Nephron progenitor cell (in vitro differentiated cells): ENCODE results near the gene TSC22D3.

Experiments used
- DNase-seq: peaks from one replicate; pipeline ENCODE4 v3.0.0; 2021
- H3K27ac Mint-ChIP-seq: 2 replicates; pipeline ENCODE4 v1.8.0; 2021; ENCODE audit warnings: mild to moderate bottlenecking, moderate library complexity, mixed read lengths
- H3K27me3 Mint-ChIP-seq: 2 replicates; pipeline ENCODE4 v1.8.0; 2021; ENCODE audit warnings: mild to moderate bottlenecking, low read depth, mixed read lengths; ENCODE audit not compliant: poor library complexity
- H3K36me3 Mint-ChIP-seq: 2 replicates; pipeline ENCODE4 v1.8.0; 2021; ENCODE audit warnings: low read depth, mixed read lengths
- H3K4me1 Mint-ChIP-seq: 2 replicates; pipeline ENCODE4 v1.8.0; 2021; ENCODE audit warnings: mixed read lengths
- H3K4me3 Mint-ChIP-seq: 2 replicates; pipeline ENCODE4 v1.8.0; 2021; ENCODE audit warnings: mild to moderate bottlenecking, moderate library complexity, mixed read lengths
- H3K9me3 Mint-ChIP-seq: 2 replicates; pipeline ENCODE4 v1.8.0; 2021; ENCODE audit warnings: mild to moderate bottlenecking, moderate library complexity, mixed read lengths
- TF ChIP-seq, protein P1 (sequence below): fragments of 200-600 bp; sonication (generic); IDR thresholded peaks from 2 replicates; pipeline ENCODE4 v1.5.0; 2021; ENCODE audit warnings: antibody characterized with exemption

Gene TSC22D3

DNA sequence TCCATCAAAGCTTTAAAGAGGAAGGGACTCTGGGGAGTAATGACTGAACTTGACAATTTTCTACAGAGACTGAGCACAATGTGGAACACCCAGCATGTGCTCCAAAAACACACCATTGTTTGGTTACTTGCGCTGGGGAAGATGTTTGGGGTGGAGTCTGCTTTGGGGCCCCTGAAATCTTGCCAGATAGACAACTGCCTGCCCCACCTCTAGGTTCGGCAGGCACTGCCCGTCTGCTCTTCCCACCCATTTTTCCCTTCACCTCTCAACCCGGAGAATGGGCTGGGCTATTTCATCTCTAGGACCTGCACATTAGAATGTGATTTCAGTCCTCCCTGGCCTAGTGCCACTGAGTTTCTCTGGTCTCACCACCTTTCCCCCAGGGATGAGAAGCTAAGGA, 41.9 kb downstream of the TSC22D3 start:
- peaks cover 50% of the 10 kb centered on the region for H3K9me3 Mint-ChIP-seq
- DNase-seq = no peak
- TF ChIP-seq, protein P1, sequence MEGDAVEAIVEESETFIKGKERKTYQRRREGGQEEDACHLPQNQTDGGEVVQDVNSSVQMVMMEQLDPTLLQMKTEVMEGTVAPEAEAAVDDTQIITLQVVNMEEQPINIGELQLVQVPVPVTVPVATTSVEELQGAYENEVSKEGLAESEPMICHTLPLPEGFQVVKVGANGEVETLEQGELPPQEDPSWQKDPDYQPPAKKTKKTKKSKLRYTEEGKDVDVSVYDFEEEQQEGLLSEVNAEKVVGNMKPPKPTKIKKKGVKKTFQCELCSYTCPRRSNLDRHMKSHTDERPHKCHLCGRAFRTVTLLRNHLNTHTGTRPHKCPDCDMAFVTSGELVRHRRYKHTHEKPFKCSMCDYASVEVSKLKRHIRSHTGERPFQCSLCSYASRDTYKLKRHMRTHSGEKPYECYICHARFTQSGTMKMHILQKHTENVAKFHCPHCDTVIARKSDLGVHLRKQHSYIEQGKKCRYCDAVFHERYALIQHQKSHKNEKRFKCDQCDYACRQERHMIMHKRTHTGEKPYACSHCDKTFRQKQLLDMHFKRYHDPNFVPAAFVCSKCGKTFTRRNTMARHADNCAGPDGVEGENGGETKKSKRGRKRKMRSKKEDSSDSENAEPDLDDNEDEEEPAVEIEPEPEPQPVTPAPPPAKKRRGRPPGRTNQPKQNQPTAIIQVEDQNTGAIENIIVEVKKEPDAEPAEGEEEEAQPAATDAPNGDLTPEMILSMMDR = no peak
- no peak overlapping the region for H3K4me3 Mint-ChIP-seq
- H3K36me3 Mint-ChIP-seq = no peaks in the 10 kb centered on the region
- no peaks in the 10 kb centered on the region for H3K27me3 Mint-ChIP-seq
- H3K27ac Mint-ChIP-seq = no peak overlapping the region
- H3K4me1 Mint-ChIP-seq = peaks cover 64% of the 10 kb centered on the region

DNA sequence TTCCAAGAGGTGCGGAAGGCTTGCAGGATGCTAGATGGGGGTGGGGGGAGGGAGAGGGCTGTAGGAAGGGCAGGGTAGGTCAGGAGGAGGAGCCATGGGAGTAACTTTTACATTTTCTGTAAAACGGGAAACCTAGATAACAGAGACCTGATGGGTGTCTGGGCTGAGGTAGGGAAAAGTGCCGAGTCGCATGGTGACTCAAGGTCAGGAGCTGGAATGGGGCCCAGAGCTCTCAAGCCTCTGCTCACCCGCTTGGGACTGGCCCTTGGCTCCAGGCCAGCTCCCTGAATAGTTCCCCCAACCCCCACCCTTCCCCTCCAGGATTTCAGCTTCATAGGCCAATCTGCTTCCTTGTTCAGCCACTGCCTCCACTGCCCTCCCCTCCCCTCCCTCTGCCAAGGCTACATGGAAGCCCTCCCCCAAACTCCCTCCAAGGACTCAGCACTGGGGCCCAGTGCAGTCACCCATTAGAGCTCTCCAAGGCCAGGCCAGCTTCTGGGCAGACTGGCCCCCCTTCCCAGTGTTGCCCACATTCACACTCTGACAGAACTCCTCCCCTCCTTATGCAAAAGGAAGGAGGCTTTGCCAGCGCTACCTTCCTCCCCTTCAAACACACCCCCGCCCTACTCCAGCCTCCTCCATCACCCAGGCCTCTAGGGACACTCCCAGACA, 43.6 kb downstream of the TSC22D3 start:
- no peak overlapping the region for H3K27ac Mint-ChIP-seq
- TF ChIP-seq, protein P1 = no peak
- H3K4me3 Mint-ChIP-seq = no peak overlapping the region
- no peaks in the 10 kb centered on the region for H3K36me3 Mint-ChIP-seq
- DNase-seq = peak; percentile 39
- peaks cover 48% of the 10 kb centered on the region for H3K9me3 Mint-ChIP-seq
- no peaks in the 10 kb centered on the region for H3K27me3 Mint-ChIP-seq
- peaks cover 66% of the 10 kb centered on the region for H3K4me1 Mint-ChIP-seq

DNA sequence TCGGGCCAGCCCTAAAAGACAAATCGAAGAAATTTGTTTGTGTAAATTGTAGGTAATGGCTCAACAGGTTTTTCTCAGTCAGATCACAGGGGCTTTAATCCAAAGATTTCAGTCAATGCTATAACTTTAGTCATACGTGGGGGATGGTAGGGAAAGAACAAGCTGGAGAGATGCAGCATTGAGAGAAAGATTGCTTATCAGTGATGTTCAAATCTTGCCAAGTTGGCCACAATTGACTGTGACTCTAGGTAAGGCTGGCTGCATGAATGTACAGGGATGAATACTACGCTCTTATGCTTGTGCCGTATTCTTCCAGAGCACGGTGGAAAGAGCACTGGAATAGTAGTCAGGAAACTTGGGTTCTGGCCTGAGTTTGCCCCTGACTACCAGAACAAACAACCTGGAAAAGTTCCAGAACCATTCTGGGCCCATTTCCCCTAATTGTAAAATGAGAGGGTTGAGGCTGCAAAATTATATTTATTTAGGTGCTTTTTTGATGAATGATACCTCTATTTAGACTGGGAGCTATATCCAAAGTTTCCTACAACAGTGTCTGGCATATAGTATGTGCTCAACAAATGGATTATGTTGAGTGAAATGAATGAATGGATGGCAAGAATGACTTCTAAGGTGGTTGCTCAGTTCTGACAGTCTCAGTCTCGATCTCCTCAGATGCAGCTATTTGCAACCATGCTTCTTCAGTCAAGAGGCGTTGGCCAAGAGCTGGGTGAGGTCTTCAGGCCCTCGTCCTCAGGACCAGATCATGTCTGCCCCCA, 44.4 kb downstream of the TSC22D3 start:
- H3K27me3 Mint-ChIP-seq = no peaks in the 10 kb centered on the region
- H3K9me3 Mint-ChIP-seq = peaks cover 43% of the 10 kb centered on the region
- H3K4me1 Mint-ChIP-seq = peaks cover 67% of the 10 kb centered on the region
- no peak overlapping the region for H3K4me3 Mint-ChIP-seq
- DNase-seq = no peak
- TF ChIP-seq, protein P1 = no peak
- no peak overlapping the region for H3K27ac Mint-ChIP-seq
- H3K36me3 Mint-ChIP-seq = no peaks in the 10 kb centered on the region

DNA sequence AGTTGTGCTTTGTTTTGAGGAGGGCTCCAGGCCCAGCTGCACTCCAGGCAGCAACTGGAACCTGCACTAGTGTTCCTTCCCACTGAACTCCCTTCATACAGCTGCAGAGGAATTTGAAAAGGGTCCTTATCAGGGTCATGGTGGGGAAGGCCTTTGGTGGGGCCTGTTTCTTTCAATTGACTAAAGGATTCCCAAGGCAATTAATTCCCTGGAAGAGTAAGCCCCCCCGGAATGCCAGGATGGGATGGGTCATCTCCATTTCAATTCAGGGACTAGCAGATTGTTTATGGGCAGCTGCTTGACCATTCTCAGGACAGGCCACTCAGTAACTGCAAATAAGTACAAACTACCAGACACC, 45.3 kb downstream of the TSC22D3 start:
- Mint-ChIP-seq H3K4me3 (no peak overlapping the region), H3K36me3 (no peaks in the 10 kb centered on the region), H3K27ac (peak overlapping the region; percentile 78), H3K4me1 (peaks cover 76% of the 10 kb centered on the region), H3K27me3 (no peaks in the 10 kb centered on the region), H3K9me3 (peaks cover 38% of the 10 kb centered on the region)
- no peak for DNase-seq
- TF ChIP-seq, protein P1 = no peak

DNA sequence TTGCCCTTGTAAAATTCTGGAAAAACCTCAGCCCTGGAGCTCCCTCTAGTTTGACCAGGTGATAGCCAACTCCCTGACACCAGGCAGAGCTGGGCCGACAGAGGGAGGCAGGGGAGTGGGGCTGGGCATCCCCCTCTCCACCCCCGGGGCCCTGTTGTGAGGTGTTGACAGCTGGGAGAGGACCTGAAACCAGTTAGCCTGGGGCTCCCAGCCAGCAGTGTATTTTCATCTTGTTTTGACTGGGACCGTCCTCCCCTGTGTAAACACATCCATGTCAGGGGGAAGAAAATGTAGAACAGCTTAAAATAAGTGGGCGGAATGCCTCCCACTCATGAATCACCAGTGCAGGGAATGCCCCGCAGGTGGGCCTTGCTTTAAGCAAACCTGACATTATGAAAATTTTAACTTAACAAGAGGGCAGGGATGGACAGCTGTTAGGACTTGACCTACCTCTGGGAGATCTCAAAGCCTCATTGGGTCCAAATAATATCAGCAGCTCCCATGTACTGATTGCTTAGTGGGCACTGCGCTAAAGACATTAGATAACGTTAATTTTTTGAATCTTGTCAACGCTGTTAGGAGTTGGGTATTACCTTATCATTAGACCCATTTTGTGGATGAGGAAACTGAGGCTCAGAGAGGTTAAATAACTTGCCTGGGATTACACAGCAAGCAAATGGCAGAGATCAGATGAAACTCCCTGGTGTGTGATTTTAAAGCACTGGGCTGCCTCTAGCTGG, 45.9 kb downstream of the TSC22D3 start:
- peaks cover 43% of the 10 kb centered on the region for H3K9me3 Mint-ChIP-seq
- H3K27me3 Mint-ChIP-seq = no peaks in the 10 kb centered on the region
- H3K36me3 Mint-ChIP-seq = no peaks in the 10 kb centered on the region
- peak overlapping the region; percentile 78 for H3K27ac Mint-ChIP-seq
- TF ChIP-seq, protein P1 = no peak
- peaks cover 81% of the 10 kb centered on the region for H3K4me1 Mint-ChIP-seq
- no peak overlapping the region for H3K4me3 Mint-ChIP-seq
- DNase-seq = peak; percentile 12
